ENCODE data around the gene HCFC2.

The HCFC2 gene

DNA sequence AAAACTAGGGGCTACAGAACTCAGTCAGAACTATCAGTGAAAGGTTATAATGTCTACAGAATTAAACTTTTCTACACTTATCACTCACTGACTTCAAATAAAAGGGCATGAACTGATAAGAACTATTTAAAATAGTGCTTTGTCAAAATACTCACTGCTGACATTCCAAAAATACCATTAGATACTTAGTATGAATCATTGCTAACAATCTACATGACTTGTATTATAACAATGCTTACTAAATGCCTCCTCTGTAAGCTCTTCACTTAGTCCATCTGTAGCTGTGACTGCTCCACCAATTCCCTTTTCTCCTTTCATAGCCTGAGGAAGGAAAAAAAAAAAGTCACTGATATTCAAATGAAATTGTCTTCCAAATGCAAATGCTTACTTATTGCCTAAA lies 56.7 kb downstream of the HCFC2 start:
- DNase-seq (ENCODE audit: low read depth in 2 of 2): no peak

DNA sequence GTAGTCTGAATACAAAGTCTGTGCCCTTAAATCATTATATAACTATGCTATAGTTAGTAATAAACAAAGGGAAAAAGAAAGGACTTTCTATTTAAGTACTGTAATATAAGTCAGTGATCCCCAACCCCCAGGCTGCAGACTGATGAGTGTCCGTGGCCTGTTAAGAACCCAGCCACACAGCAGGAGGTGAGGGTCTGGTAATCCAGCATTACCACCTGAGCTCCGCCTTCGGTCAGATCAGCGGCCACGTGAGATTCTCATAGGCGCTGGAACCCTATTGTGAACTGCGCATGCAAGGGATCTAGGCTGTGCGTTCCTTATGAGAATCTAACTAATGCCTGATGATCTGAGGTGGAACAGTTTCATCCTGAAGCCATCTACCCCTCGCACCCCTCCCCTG lies 58.0 kb downstream of the HCFC2 start:
- DNase-seq (ENCODE audit: low read depth in 2 of 2): no peak

DNA sequence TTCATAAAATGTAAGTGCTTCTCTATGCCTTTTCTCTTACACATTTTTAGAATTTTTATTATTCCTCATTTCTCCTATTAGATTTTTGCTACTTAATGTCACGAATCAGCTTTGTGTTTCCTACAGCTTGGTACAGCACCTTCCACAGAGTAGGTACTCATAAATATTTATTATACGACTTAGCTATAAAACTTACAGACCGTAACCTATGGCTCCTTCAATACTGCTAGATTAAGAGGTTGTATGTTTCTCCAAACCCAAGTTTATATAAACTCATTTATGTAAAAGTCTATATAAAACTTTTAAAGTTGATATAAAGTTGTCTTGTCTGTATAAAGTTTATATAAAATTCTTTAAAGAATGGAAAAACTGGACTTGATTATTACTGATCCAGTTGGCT lies 62.2 kb downstream of the HCFC2 start:
- DNase-seq (ENCODE audit: low read depth in 2 of 2): no peak

DNA sequence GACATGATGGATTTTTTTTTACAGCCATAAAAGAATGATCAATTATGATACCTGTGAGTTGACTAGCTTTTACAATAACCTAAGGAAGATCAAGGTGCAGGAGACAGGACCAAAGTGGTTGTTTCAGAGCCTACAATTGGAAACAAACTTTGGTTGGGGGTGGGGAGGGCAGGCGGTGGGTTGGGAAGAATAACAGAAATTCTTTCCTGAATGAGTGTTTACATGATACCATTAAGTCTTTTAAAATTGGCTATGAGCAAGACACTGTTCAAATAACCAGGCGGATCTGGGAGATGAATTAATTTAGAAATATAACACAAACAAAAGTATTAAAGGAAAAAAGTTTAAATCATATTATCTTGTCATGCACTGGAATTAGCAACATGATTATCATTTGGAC lies 66.4 kb downstream of the HCFC2 start:
- no peak for DNase-seq (ENCODE audit: low read depth in 2 of 2)

DNA sequence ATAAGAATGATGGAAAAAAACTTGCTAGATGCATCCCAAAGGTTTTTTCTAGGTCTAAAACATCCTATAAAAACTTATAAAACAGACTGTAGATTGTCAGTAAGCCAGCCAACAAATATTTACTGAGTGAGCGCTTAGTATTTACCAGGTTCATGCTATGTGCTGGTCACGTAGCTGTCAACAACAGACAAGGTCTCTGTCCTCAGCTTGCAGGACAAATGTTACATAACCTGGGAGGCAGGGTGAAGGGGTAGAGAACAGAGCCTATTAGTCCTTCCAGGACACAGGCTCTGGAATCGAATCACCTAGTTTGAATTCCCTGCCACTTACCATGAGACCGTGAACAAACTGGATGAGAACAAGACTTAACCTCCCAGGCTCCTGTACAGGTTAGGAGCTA lies 67.3 kb downstream of the HCFC2 start:
- no peak for DNase-seq (ENCODE audit: low read depth in 2 of 2)

DNA sequence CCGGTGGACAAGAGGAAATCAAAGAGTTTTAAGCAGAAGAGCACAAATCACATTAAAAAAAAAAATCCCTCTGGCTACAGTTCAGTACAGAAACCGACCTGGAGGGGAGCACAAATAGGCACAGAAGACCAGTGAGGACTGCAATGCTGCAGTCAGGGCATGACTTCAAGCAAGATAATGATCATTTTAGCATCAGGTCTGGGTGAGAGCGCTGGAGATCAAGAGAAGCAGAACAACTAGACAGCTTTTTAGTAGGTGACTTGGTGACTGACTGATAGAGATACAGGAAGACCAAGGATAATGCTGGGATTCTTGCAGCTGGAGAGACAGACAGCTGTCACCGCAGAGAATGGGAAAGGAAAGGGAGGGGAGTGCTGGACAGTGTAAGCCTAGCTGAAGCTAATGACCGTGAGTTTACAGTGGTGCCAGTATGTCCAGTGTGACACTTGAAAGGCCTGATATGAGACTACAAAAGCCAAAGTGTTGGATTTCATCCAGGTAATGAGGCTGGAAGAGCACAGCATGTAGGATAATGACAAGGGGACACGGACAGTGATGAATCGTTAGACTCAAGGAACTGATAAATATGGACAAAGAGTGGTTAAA lies 68.1 kb downstream of the HCFC2 start:
- no peak for DNase-seq (ENCODE audit: low read depth in 2 of 2)

DNA sequence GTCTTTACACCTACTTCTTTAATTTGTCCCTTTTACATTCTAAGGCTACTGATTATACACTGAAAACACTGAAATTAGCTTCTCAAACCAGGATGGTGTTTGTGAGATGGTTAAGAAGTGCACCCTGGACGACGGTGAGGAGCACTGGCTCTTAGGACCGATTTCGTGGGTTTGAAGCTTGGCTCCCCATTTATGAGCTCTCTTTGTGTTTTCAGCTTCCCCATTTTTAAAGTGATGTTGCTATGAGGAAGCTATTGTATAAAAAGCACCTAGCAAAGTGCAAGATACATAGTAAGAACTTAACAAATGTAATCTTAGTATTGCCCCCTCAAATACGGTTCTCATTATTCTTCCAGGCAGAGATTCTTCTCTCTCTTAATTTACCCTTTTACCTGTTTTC lies 69.0 kb downstream of the HCFC2 start:
- DNase-seq (ENCODE audit: low read depth in 2 of 2): no peak

DNA sequence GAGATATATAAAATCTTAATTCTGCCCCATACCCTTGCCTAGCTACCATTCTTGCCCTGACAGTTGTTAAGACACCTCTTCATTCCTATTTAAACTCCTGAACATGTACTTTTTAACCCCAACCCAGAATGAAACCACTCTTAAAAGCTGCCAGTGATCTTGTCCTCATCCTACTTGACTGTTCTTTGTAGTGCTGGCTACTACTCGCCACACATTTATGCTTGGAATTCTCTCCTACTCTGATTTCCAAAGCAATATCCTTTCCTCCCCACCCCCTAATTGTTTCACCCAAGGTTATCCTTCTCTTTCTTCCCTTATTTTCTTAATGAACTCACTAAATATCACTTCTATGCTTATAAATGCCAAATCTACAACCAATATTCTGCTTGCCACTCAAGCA lies 69.5 kb downstream of the HCFC2 start:
- DNase-seq (ENCODE audit: low read depth in 2 of 2): no peak

DNA sequence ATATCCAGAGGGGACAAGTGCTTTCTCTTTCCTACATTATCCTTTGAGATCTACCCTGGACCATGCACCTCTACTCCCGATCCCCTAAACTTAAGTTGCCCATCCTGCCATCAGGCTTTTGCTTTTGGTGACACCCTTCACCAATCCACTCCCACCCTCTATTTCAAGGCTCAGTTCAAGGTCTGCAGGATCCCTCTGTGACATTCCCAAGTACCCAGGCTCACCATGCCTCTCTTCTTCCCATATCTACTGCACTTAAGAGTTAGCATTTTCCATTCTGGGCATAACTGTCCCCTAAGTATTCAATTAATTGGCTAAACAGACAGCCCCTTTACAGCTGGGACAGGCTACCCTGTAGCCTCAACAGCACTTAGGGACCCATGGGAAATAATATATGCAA lies 70.6 kb downstream of the HCFC2 start:
- no peak for DNase-seq (ENCODE audit: low read depth in 2 of 2)

DNA sequence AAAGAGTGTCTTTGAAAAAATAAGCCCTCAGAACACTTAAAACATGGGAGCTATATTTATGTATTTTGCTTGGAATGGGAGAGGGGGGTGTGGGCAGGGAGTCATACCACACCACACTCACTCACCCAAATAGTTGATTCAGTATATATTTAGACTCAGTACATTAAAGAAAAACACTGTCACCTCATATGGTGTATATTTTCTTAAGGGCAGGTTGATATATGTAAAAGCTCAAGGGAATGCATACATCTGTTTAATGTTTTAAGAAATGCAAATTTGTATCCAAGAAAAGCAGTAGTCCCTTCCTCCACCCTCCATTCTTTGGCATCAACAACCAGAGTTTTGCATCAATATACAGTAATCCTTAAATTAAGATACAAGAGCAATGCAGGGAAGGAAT lies 72.2 kb downstream of the HCFC2 start:
- no peak for DNase-seq (ENCODE audit: low read depth in 2 of 2)

DNA sequence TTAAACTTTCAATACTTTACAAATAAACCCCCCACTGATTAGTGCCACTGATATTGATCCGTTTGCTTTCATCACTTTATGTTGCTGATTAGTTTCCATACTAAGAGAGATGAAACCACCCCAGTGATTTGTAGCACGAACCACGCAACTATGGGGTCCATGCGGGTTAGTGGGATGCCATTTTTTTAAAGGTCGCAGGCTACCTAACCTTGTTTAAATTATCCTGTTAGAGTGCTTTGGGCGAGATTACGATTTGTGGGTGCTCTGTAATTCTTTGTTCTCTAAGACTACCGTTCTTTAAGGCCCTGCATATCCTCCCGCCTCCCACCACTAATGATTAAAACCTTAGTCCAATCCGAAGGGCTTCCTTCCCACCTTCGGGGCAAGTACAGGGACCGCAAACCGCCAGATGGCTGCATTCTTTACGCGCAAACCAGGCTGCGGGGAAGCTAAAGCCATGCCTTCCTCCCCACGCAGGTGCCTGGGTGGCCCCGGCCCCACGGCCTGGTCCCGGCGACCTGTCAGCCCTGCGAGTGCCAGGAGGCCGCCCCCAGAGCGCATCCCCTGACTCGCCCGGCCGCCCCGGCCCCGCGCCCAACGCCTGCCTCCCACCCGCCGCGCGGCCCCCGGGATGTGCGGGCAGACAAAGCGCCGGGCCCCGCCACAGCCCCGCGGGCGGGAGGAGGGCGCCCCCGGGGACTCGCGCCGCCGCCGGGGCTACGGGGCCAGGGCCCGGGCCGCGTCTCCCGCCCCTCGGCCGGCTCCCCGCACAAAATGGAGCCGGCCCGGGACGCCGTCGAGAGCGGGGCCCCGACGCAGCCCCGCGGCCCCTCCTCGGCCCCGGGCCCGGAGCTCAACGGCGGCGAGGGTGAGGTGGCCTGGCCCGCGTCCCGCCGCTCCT lies 72.9 kb downstream of the HCFC2 start:
- peak in 1 of 2 donors; percentile 13 for DNase-seq (ENCODE audit: low read depth in 2 of 2)

DNA sequence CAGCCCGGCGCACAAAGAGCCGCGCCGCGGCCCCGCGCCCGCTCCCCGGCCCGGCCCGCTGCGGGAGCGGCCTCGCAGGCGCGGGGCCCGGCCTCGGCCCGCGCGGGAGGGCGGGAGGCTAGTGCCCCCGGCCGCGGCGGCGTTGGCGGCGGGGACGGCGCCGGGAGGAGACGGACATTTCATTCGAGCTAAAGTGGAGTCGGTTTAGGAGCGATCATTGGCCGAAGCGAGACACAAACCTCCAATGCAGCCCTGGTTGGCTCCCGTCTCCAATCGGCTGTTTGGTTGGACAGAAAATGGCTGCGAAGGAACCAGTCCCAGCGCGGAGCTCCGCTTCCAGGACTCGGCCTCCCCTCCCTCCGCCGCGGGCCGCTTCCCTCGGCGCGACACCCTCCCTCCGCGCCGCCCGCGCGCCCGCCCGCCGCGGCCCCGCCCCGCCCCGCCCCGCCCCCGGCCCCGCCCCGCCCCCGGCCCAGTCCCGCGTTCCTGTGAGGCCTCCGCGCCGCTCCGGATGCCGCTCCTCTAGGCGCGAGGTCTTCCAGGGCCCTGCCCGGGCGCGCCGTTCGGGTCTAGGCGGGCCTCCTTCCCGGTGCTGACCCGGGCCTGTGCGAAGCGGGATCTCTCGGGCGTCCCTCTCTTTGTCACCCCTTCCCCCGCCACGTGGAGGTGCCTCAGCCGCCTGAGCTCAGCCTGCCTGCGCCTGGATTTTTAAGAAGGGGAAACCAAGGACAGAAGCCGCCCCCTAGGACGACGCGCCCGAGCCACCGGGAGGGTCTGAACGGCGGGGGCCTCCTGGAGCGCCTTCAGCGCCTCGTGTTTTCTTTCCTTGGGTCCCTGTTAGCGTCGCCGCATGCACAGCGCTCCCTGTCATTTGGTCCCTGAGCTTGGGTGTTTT lies 73.8 kb downstream of the HCFC2 start, which contains the start of gene NFYB:
NFYB (minus strand) TSS at position 309 of the 895 bp plus-strand sequence. CDS start 2,757 bp downstream, outside the sequence.
- DNase-seq (ENCODE audit: low read depth in 2 of 2): peak; percentile 77 to 82

DNA sequence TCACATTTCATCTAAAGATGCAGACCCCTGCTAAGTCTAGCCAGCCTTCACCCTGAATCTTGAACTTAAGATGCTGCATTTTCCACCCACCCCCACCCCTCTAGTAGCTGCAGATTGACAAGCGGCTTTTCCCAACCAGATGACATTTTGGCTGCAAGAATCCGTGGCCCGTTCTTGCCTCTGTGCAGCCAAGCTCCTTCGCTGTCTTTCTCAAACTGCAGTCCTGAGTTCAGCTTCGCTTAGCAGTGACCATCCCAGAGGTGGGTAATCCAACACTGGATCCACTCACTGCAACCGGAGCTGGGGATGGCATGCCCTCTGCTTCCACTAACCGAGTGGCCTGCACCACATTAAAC lies 74.4 kb downstream of the HCFC2 start:
- DNase-seq (ENCODE audit: low read depth in 2 of 2): no peak

DNA sequence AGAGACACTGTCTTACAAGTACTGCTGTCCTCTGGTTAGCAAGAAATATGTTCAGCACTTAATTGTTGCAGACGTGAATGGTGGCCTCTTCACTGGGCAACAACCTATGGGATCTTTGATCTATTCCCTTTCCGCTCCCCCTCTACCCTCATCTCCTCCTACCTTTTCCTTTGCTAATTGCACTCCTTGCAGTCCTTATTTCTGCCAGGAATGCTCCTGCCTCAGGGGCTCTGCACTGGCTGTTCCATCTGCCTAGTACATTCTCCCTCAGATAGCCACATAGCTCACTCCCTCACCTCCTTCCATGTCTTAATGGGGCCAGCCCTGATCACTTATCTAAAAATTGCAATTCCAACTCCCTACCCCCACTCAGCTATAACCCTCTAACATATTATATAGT lies 78.2 kb downstream of the HCFC2 start:
- no peak for DNase-seq (ENCODE audit: low read depth in 2 of 2)

DNA sequence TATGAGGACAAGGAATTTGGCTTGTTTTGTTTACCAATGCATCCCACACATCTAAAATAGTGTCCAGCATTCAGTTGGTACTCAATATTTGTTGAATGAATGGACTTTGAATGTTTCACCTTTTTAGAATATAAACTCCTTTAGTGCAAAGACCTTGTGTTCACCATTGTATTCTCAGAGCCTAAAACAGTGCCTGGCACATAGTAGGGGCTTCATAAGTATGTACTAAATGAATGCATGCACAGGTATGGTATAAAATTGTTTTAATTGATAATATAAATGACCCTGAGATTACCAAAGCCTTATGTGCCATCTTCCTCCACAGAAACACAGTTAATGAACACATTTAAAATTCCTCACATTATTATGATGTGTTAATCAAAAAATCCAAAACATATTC lies 78.7 kb downstream of the HCFC2 start:
- DNase-seq (ENCODE audit: low read depth in 2 of 2): no peak

DNA sequence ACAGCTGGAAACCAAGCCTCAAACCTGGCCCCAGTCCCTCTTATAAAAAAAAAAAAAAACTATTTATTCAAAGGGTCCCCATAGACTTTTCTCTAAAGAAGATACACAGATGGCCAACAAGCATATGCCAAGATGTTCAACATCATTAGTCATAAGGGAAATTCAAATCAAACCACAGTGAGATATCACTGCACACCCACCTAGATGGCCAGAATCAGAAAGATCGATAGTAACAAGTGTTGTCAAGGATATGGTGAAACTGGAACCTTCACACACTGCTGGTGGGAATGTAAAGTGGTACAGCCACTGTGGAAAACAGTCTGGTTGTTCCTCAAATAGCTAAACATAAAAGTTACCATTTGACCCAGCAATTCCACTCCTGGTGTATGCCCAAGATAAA lies 79.6 kb downstream of the HCFC2 start:
- DNase-seq (ENCODE audit: low read depth in 2 of 2): no peak

DNA sequence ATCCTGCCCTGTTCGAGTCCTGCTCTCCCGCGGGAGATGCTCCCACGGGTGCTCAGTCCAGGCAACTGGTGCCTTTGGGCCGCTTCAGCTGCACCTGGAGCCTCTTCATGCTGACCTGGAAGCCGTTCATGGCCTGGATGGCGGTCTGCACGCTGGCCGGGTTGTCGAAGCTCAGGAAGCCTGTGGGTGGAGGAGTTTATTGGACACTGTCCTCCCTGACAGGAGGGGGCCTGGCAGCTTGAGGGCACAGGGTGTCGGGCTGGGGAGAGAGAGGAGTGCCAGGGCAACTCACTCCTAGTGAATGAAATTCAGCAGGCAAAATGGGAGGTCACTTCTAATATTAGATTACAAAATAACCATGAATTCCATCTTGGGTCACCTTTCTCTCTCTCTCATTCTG lies 83.0 kb downstream of the HCFC2 start:
- DNase-seq (ENCODE audit: low read depth in 2 of 2): no peak

DNA sequence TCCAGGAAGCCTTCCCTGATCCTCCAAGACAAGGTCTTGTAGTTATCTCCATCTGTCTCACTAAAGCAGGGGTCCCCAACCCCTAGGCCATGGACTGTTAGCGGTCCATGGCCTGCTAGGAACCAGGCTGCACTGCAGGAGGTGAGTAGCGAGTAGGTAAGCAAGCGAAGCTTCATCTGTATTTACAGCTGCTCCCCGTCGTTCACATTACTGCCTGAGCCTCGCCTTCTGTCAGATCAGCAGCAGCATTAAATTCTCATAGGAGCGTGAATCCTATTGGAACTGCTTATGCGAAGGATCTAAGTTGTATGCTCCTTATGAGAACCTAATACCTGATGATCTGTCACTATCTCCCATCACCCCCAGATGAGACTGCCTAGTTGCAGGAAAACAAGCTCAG lies 86.1 kb downstream of the HCFC2 start:
- no peak for DNase-seq (ENCODE audit: low read depth in 2 of 2)

DNA sequence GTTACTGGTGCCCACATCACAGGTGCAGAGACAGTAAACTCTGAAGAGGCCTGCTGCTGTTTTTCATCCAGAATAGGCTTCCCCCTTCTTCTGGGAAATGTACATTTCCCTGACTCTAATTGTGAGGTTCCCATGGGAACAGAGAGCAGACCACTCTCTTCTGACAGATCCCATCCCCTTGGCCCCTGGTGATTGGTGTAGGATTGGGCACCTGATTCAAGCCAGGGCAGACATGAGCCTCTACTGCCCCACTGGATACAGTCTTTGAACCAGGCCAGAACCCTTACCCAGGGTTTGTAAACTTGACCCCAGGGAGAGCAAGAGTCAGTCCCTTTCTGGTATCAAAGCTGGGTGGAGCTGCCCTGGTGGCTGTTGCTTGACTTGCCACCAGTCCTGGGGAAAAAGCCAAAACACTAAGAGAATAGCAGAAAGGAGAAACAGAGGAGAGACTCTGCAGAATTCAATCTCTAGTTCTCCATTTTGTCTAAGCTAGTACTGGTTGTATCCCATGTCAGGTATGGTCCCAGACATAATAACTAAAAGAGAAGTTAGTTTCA lies 88.4 kb downstream of the HCFC2 start:
- DNase-seq (ENCODE audit: low read depth in 2 of 2): no peak

DNA sequence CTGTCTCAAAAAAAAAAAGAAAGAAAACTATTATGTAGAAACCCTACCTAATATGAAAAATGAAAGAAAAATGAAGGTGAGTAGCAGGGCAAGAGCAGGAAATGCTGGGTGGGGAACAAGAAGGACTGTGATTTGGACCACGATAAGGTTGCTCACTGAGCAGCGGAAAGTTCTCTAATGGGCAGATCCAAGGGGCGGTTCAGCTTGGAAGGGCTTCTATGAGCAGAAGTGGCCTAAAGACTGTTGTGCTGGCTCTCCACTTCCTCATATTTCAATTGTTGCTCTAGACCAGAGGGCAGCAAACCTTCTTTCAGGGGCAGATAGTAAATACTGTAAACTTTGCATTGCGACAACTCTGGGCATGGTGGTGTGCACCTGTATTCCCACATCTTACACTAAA lies 90.0 kb downstream of the HCFC2 start:
- no peak for DNase-seq (ENCODE audit: low read depth in 2 of 2)

DNA sequence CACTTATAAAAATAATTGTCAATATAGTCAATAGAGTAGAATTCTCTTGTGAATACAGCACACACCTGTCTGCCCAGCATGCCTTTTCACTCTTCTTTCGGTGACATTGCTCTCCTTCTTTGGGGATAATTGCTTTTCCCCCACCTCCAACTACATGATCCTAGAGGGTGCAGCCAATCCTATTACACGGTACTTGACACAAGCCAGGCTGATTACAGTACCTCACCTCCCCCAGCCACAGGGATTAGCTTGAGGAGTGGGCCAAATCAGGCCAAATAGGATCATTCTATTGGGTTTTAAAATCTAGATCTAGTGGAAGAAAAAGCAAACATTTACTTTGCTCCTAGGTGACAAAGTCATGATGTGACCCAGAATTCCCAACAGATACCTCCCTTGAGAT lies 90.5 kb downstream of the HCFC2 start:
- DNase-seq (ENCODE audit: low read depth in 2 of 2): no peak
